Measurements from ENCODE around the gene SH3RF2.
"Not testable (repeated sequence)": the region's sequence is repeated elsewhere in the genome, so short reads cannot be mapped to it uniquely, and the experiment has no call there.

Gene SH3RF2

GRCh38 chr5:145996135-145996534 is 59.8 kb downstream of the SH3RF2 start:
- peaks cover 9% of the 10 kb centered on the region for H3K9me3 Mint-ChIP-seq
- no peak overlapping the region for H3K4me3 Mint-ChIP-seq
- no peaks in the 10 kb centered on the region for H3K4me1 Mint-ChIP-seq
- H3K36me3 Mint-ChIP-seq: no peaks in the 10 kb centered on the region
- ATAC-seq (no peak), DNase-seq (ENCODE audit: low spot score in 2 of 2) (no peak)
- no peak overlapping the region for H3K27ac Mint-ChIP-seq

- peaks cover 2% of the 10 kb centered on the region for H3K9me3 Mint-ChIP-seq
- no peak overlapping the region for H3K4me3 Mint-ChIP-seq
- no peak for DNase-seq (ENCODE audit: low spot score in 2 of 2)
- no peak overlapping the region for H3K27ac Mint-ChIP-seq
- peak; percentile 72 for ATAC-seq
- no peaks in the 10 kb centered on the region for H3K36me3 Mint-ChIP-seq
- no peaks in the 10 kb centered on the region for H3K4me1 Mint-ChIP-seq
Measured at GRCh38 chr5:145999208-145999607, 62.8 kb downstream of the SH3RF2 start.

GRCh38 chr5:146000072-146000471 is 63.7 kb downstream of the SH3RF2 start:
- H3K27ac Mint-ChIP-seq: no peak overlapping the region
- no peak for ATAC-seq
- DNase-seq (ENCODE audit: low spot score in 2 of 2): no peak
- H3K9me3 Mint-ChIP-seq: no peaks in the 10 kb centered on the region
- H3K36me3 Mint-ChIP-seq: no peaks in the 10 kb centered on the region
- H3K4me3 Mint-ChIP-seq: no peak overlapping the region
- no peaks in the 10 kb centered on the region for H3K4me1 Mint-ChIP-seq

- H3K36me3 Mint-ChIP-seq: no peaks in the 10 kb centered on the region
- ATAC-seq (no peak), DNase-seq (ENCODE audit: low spot score in 2 of 2) (no peak)
- no peak overlapping the region for H3K4me3 Mint-ChIP-seq
- no peaks in the 10 kb centered on the region for H3K4me1 Mint-ChIP-seq
- H3K27ac Mint-ChIP-seq: no peak overlapping the region
- no peaks in the 10 kb centered on the region for H3K9me3 Mint-ChIP-seq
Measured at GRCh38 chr5:146001544-146002190, 65.3 kb downstream of the SH3RF2 start.

GRCh38 chr5:146002491-146002890 is 66.1 kb downstream of the SH3RF2 start:
- Mint-ChIP-seq H3K4me1 (no peaks in the 10 kb centered on the region), H3K36me3 (no peaks in the 10 kb centered on the region), H3K4me3 (no peak overlapping the region), H3K9me3 (no peaks in the 10 kb centered on the region), H3K27ac (no peak overlapping the region)
- ATAC-seq (no peak), DNase-seq (ENCODE audit: low spot score in 2 of 2) (no peak)

- Mint-ChIP-seq H3K4me3 (no peak overlapping the region), H3K36me3 (no peaks in the 10 kb centered on the region), H3K9me3 (no peaks in the 10 kb centered on the region), H3K4me1 (no peaks in the 10 kb centered on the region), H3K27ac (no peak overlapping the region)
- no peak for ATAC-seq
- DNase-seq (ENCODE audit: low spot score in 2 of 2): no peak
Measured at GRCh38 chr5:146003852-146004251, 67.5 kb downstream of the SH3RF2 start.

GRCh38 chr5:146005264-146005663 is 68.9 kb downstream of the SH3RF2 start:
- DNase-seq (ENCODE audit: low spot score in 2 of 2) (no peak), ATAC-seq (peak; percentile 28)
- no peaks in the 10 kb centered on the region for H3K36me3 Mint-ChIP-seq
- no peak overlapping the region for H3K27ac Mint-ChIP-seq
- H3K4me1 Mint-ChIP-seq: no peaks in the 10 kb centered on the region
- no peak overlapping the region for H3K4me3 Mint-ChIP-seq
- H3K9me3 Mint-ChIP-seq: peaks cover 3% of the 10 kb centered on the region

- DNase-seq (ENCODE audit: low spot score in 2 of 2) (no peak), ATAC-seq (no peak)
- Mint-ChIP-seq H3K27ac (no peak overlapping the region), H3K4me3 (no peak overlapping the region), H3K4me1 (no peaks in the 10 kb centered on the region), H3K9me3 (peaks cover 3% of the 10 kb centered on the region), H3K36me3 (no peaks in the 10 kb centered on the region)
Measured at GRCh38 chr5:146005723-146006122, 69.3 kb downstream of the SH3RF2 start.

- no peaks in the 10 kb centered on the region for H3K4me1 Mint-ChIP-seq
- ATAC-seq: no peak
Measured at GRCh38 chr5:146006470-146007190, 70.3 kb downstream of the SH3RF2 start.

GRCh38 chr5:146007270-146007669 is 70.9 kb downstream of the SH3RF2 start:
- no peak for ATAC-seq

More at GRCh38 chr5:146006470-146007190, 70.3 kb downstream of the SH3RF2 start:
- H3K9me3 Mint-ChIP-seq: peaks cover 3% of the 10 kb centered on the region
- H3K36me3 Mint-ChIP-seq: no peaks in the 10 kb centered on the region
- H3K4me3 Mint-ChIP-seq: no peak overlapping the region
- DNase-seq (ENCODE audit: low spot score in 2 of 2): no peak
- no peak overlapping the region for H3K27ac Mint-ChIP-seq

GRCh38 chr5:146007989-146008388 is 71.6 kb downstream of the SH3RF2 start:
- Mint-ChIP-seq H3K4me1 (no peaks in the 10 kb centered on the region), H3K27ac (no peak overlapping the region), H3K9me3 (peaks cover 4% of the 10 kb centered on the region), H3K4me3 (no peak overlapping the region), H3K36me3 (no peaks in the 10 kb centered on the region)
- DNase-seq (ENCODE audit: low spot score in 2 of 2): no peak
- no peak for ATAC-seq

More at GRCh38 chr5:146007270-146007669, 70.9 kb downstream of the SH3RF2 start:
- Mint-ChIP-seq H3K4me3 (no peak overlapping the region), H3K36me3 (no peaks in the 10 kb centered on the region), H3K27ac (no peak overlapping the region), H3K9me3 (peaks cover 3% of the 10 kb centered on the region), H3K4me1 (no peaks in the 10 kb centered on the region)
- no peak for DNase-seq (ENCODE audit: low spot score in 2 of 2)

GRCh38 chr5:146009020-146009419 is 72.6 kb downstream of the SH3RF2 start:
- H3K4me1 Mint-ChIP-seq: no peaks in the 10 kb centered on the region
- no peak overlapping the region for H3K27ac Mint-ChIP-seq
- H3K36me3 Mint-ChIP-seq: no peaks in the 10 kb centered on the region
- ATAC-seq (no peak), DNase-seq (ENCODE audit: low spot score in 2 of 2) (no peak)
- no peak overlapping the region for H3K4me3 Mint-ChIP-seq
- H3K9me3 Mint-ChIP-seq: peaks cover 6% of the 10 kb centered on the region

- not testable (repeated sequence) for DNase-seq (ENCODE audit: low spot score in 2 of 2); H3K36me3 Mint-ChIP-seq; ATAC-seq; H3K27ac Mint-ChIP-seq; H3K4me1 Mint-ChIP-seq; H3K9me3 Mint-ChIP-seq; H3K4me3 Mint-ChIP-seq
Measured at GRCh38 chr5:146010447-146010846, 74.1 kb downstream of the SH3RF2 start.

- Mint-ChIP-seq H3K36me3 (no peaks in the 10 kb centered on the region), H3K4me3 (no peak overlapping the region), H3K27ac (no peak overlapping the region), H3K4me1 (no peaks in the 10 kb centered on the region), H3K9me3 (peaks cover 6% of the 10 kb centered on the region)
- ATAC-seq: no peak
- no peak for DNase-seq (ENCODE audit: low spot score in 2 of 2)
Measured at GRCh38 chr5:146013761-146014160, 77.4 kb downstream of the SH3RF2 start.

- no peaks in the 10 kb centered on the region for H3K36me3 Mint-ChIP-seq
- no peak overlapping the region for H3K4me3 Mint-ChIP-seq
- H3K4me1 Mint-ChIP-seq: no peaks in the 10 kb centered on the region
- DNase-seq (ENCODE audit: low spot score in 2 of 2) (no peak), ATAC-seq (no peak)
- H3K9me3 Mint-ChIP-seq: peaks cover 3% of the 10 kb centered on the region
- no peak overlapping the region for H3K27ac Mint-ChIP-seq
Measured at GRCh38 chr5:146015001-146015400, 78.6 kb downstream of the SH3RF2 start.

- DNase-seq (ENCODE audit: low spot score in 2 of 2): no peak
- peaks cover 3% of the 10 kb centered on the region for H3K9me3 Mint-ChIP-seq
- no peaks in the 10 kb centered on the region for H3K36me3 Mint-ChIP-seq
Measured at GRCh38 chr5:146016764-146017484, 80.5 kb downstream of the SH3RF2 start.

More at GRCh38 chr5:146016764-146017484, 80.5 kb downstream of the SH3RF2 start:
- no peaks in the 10 kb centered on the region for H3K4me1 Mint-ChIP-seq
- ATAC-seq: no peak
- no peak overlapping the region for H3K27ac Mint-ChIP-seq
- H3K4me3 Mint-ChIP-seq: no peak overlapping the region

All from stimulated activated effector memory CD8-positive, alpha-beta T cell treated with anti-CD3 and anti-CD28 coated beads, Interleukin-12 subunit alpha, Interleukin-12 subunit beta, amount 100 ng/mL, for 72 hours (primary cell).